Smooth muscle cell of the pulmonary artery (primary cell): ENCODE results near the gene RAB5A. TPM values are rescaled to one million over a fixed set of nuclear protein-coding genes. Genes with fewer than 3 reads are reported as not detected.

ENCODE experiments used
- total RNA-seq: library from RNA; depleted of rRNA; stranded (reverse); fragments of >200 nt; gene quantifications from 2 replicates; pipeline ENCODE4 v1.2.3, GENCODE V29; 2014

Gene RAB5A, protein sequence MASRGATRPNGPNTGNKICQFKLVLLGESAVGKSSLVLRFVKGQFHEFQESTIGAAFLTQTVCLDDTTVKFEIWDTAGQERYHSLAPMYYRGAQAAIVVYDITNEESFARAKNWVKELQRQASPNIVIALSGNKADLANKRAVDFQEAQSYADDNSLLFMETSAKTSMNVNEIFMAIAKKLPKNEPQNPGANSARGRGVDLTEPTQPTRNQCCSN
- 53.1 and 68.0 TPM in 2 replicates for total RNA-seq

DNA sequence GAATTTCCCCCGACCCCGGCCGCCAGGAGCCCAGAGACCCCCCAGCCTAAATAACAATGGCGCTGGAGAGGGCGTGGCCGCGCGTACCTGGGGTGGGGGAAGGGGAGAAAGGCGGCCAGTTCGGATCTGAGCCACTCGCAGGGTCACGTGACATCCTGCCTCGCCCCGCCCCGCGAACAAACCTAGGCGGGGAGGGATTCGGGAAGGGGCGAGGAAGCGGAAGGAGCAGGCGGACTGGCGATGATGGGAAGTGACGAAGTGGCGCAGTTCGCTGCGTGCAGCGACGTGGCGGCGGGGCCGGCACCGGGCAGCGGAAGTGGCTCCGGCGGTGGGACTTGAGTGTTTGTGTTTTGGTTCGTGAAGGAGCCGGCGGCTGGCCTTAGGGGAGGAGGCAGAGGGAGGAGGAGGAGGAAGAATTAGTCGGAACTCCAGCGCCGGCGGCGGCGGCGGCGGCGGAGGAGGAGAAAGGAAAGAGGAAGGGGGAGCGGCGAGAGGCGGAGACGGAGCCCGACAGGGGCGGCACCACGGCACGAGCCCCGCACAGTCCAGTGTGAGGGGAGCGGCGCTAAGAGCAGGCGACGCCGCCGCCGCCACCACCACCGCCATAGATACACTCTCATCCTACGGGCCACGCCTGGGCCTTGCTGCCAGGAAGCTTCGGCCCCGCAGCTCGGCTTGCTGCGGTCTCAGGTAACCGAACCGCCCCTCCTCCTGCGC, at the start of gene RAB5A:
RAB5A (plus strand) TSS at position 266 of the 717 bp plus-strand sequence. CDS start 3,802 bp downstream, outside the sequence.

DNA sequence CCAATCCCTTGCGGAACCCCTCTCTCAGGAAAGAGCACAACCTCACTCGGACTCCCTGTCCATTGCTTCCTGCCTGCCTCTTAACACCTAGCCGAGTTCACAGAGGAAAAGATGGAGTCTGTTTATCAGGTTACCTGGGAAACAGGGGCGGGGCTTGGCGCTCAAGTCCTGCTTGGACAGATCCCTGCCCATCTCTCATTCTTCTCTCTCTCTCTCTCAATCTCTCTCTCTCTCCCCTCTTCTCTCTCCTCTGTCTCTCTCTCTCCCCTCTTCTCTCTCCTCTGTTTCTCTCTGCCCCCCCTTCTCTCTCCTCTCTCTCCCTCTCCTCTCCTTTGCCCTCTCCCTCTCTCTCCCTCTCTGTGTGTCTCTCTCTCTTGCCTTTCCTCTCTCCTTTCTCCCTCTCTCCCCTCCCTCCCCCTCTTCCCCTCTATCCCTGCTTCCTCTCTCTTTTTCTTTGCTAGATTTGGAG, 12.8 kb upstream of the RAB5A start, which contains the start of gene EFHB:
EFHB (minus strand) TSS at position 120 of the 469 bp plus-strand sequence. CDS start 199 bp downstream, outside the sequence.

DNA sequence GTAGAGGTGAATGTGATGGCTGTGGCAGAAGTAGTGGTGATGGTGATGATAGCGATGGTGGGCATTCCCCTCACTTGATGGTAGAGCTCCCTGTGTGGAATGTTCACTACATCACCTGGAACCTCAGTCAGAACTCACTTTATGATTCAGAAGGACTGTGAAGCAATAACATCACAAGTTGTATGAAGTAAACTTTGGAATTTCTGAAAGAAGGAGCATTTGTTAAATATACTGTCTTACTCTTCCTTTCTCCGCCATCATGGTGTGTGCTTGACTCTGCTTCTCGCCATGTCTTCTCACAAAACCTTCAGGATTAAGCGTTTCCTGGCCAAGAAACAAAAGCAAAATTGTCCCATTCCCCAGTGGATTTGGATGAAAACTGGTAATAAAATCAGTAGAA, 65.3 kb downstream of the RAB5A start, which contains the start of gene PP2D1:
PP2D1 (minus strand) TSS at position 101 of the 400 bp plus-strand sequence. CDS start 192 bp downstream, outside the sequence.

Other genes with a start within 250 kb of the RAB5A start
- 0.63 and 0.72 TPM in 2 replicates for gene EFHB, start 12.9 kb upstream of the RAB5A start, total RNA-seq
- not detected in 2 replicates for gene PP2D1, start 65.2 kb downstream of the RAB5A start, total RNA-seq
- gene KAT2B, start 93.3 kb downstream of the RAB5A start, total RNA-seq, result 12.1 and 12.8 TPM in 2 replicates
- gene SGO1, start 239.1 kb downstream of the RAB5A start, total RNA-seq, result 0.83 and 2.2 TPM in 2 replicates